SW 1271 (cell line): Measurements from ENCODE around the gene OBSL1.

Experiments used
- DNase-seq, 2 experiments: peaks; one replicate each; lab custom pipeline; 2025; lab: John Stamatoyannopoulos, UW

OBSL1 gene

GRCh38 chr2:219596954-219597551, 25.7 kb upstream of the OBSL1 start:
- DNase-seq: peak in 1 of 2 experiments; percentile 72

GRCh38 chr2:219595256-219595655, 23.9 kb upstream of the OBSL1 start:
- DNase-seq: no peak

- no peak for DNase-seq
Observed at GRCh38 chr2:219593154-219593553, 21.8 kb upstream of the OBSL1 start.

GRCh38 chr2:219592736-219593135, 21.4 kb upstream of the OBSL1 start:
- DNase-seq: no peak

- no peak for DNase-seq
Observed at GRCh38 chr2:219591091-219591490, 19.8 kb upstream of the OBSL1 start.

GRCh38 chr2:219581346-219581745, 10.0 kb upstream of the OBSL1 start:
- DNase-seq: no peak

GRCh38 chr2:219578811-219579613, 7.7 kb upstream of the OBSL1 start:
- DNase-seq: no peak

- no peak for DNase-seq
Observed at GRCh38 chr2:219576505-219577388, 5.4 kb upstream of the OBSL1 start.

GRCh38 chr2:219575566-219576504, 4.5 kb upstream of the OBSL1 start:
- no peak for DNase-seq

GRCh38 chr2:219574484-219575311, 3.4 kb upstream of the OBSL1 start:
- DNase-seq: no peak

GRCh38 chr2:219573166-219573565, 1.8 kb upstream of the OBSL1 start:
- DNase-seq: peak in 1 of 2 experiments; percentile 83

GRCh38 chr2:219572237-219573001, 1.1 kb upstream of the OBSL1 start, which contains the start of gene INHA:
INHA (plus strand) TSS chr2:219572310; CDS start chr2:219572375, 65 bp downstream.
- DNase-seq: no peak

GRCh38 chr2:219570924-219571310, 422 bp downstream of the OBSL1 start:
- no peak for DNase-seq

- DNase-seq: peak in 1 of 2 experiments; percentile 26
Observed at GRCh38 chr2:219570194-219570923, 980 bp downstream of the OBSL1 start.

- DNase-seq: no peak
Observed at GRCh38 chr2:219569635-219570034, 1.7 kb downstream of the OBSL1 start.

GRCh38 chr2:219569041-219569440, 2.3 kb downstream of the OBSL1 start:
- no peak for DNase-seq

GRCh38 chr2:219567791-219568361, 3.5 kb downstream of the OBSL1 start:
- DNase-seq: no peak

GRCh38 chr2:219567131-219567530, 4.2 kb downstream of the OBSL1 start:
- no peak for DNase-seq

GRCh38 chr2:219566640-219567039, 4.7 kb downstream of the OBSL1 start:
- no peak for DNase-seq
